Gastroesophageal sphincter (tissue), 3 donors: Measurements from ENCODE around the gene RHBDF2.

Source experiments
- EP300 ChIP-seq: sonication (generic); formaldehyde crosslinking; IDR thresholded peaks from one replicate; pipeline ENCODE4 v1.6.1; 2017; ENCODE audit warnings: antibody characterized with exemption, mild to moderate bottlenecking
- POLR2A ChIP-seq, 2 donors: fragments of 450-650 bp; IDR thresholded peaks; one replicate each; pipeline ENCODE4 v1.6.1; 2017; ENCODE audit warnings: antibody characterized with exemption in 2 of 2, mild to moderate bottlenecking in 2 of 2, moderate library complexity in 1 of 2
- TF ChIP-seq, protein P1 (sequence below), 4 experiments: fragments of 200-600 bp in 2 of 4; fragments of 450-650 bp in 2 of 4; sonication (generic) in 1 of 4; IDR thresholded peaks; one replicate each; pipeline ENCODE4 v1.5.1; 2017 to 2019; ENCODE audit warnings: antibody characterized with exemption in 4 of 4, mild to moderate bottlenecking in 2 of 4, moderate library complexity in 2 of 4

DNA sequence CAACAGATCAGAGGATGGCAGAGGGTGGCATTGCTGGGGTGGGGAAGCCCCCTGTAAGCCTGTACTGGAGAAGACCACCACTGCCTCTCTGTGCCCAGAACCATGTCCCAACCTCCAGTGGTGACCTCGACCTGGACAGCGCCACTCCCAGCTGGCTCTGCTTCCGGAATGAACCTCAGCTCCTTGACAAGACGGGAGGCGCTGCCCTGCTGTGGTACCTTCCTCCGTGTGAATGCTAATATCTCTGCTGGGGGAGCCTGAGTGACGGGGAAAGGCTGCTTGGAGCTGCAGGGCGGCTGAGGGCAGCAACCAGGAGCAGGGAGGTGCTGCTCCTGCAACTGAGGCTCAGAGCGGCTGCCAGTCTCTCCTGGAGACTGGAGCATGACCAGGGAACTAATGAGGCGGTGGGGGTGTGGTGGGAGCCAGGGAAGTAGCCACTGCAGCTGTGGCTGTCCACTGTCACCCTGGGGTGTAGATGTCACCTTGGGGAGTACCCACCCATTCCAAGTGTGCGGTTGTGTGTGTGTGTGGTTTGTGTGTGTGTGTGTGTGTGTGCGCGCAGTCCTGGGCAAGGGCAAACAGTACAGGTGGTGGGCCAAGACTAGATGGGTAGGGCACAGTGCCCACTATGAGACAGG is 44.8 kb upstream of the RHBDF2 start:
- TF ChIP-seq, protein P1, sequence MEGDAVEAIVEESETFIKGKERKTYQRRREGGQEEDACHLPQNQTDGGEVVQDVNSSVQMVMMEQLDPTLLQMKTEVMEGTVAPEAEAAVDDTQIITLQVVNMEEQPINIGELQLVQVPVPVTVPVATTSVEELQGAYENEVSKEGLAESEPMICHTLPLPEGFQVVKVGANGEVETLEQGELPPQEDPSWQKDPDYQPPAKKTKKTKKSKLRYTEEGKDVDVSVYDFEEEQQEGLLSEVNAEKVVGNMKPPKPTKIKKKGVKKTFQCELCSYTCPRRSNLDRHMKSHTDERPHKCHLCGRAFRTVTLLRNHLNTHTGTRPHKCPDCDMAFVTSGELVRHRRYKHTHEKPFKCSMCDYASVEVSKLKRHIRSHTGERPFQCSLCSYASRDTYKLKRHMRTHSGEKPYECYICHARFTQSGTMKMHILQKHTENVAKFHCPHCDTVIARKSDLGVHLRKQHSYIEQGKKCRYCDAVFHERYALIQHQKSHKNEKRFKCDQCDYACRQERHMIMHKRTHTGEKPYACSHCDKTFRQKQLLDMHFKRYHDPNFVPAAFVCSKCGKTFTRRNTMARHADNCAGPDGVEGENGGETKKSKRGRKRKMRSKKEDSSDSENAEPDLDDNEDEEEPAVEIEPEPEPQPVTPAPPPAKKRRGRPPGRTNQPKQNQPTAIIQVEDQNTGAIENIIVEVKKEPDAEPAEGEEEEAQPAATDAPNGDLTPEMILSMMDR (IDR thresholded peaks at IDR 0.05): no peak
- TF ChIP-seq POLR2A (IDR thresholded peaks at IDR 0.05) (no peak), EP300 (no peak)
